K562 (cell line): ENCODE measurements around the gene TRIM37. TPM values are rescaled to one million over a fixed set of nuclear protein-coding genes. Genes with fewer than 3 reads are reported as not detected.

Experiments
- ATAC-seq: fragments of 200-7000 bp; cut with Tn5 transposase; 3 replicates; pipeline ENCODE4 v1.9.1; 2020; ENCODE audit warnings: moderate library complexity
- BruUV-seq: library from RNA; stranded (reverse); fragments of 400-500 nt; replicated peaks from 2 replicates; lab custom pipeline; 2021; lab: Mats Ljungman, UMichigan
- CTCF ChIA-PET: fragments of 300-600 bp; formaldehyde crosslinking; extraction: SDS; loops from one replicate; lab custom pipeline; 2021; ENCODE audit warnings: low intra/inter-chr PET ratio; lab: Yijun Ruan, JAX
- POLR2A ChIA-PET: fragments of 300-600, 350-650 bp; sonication (Branson Sonifier 250); formaldehyde crosslinking; extraction: SDS; loops from one replicate; lab custom pipeline; 2021; ENCODE audit warnings: antibody characterized with exemption, inconsistent platforms; lab: Yijun Ruan, JAX
- DNase-seq, 4 experiments: peaks; one replicate each; pipeline versions ENCODE4 v3.0.0 to v3.0.0-alpha.2; 2011 to 2018; ENCODE audit warnings: low spot score in 3 of 4, mixed read lengths in 3 of 4; ENCODE audit errors: extremely low read depth in 1 of 4
- FAIRE-seq: peaks from 2 replicates; lab custom pipeline; 2011; peaks lifted over from hg19 to GRCh38; lab: Jason Lieb, UNC
- H2AFZ ChIP-seq: 2 replicates; pipeline ENCODE4 v1.6.0; 2011; ENCODE audit warnings: low read depth, low read length, control low read depth, inconsistent platforms
- H3K27ac ChIP-seq: fragments of 200-600 bp; 3 replicates; pipeline ENCODE4 v1.8.0; 2011; ENCODE audit warnings: low read depth, mild to moderate bottlenecking, control low read depth, inconsistent platforms, low read length, moderate library complexity, mixed read lengths; ENCODE audit errors: extremely low read depth
- H3K27me3 ChIP-seq, 2 experiments: fragments of 300-600 bp in 1 of 2; 2 replicates in 1 of 2; 3 replicates in 1 of 2; pipeline versions ENCODE4 v1.6.0 to v1.8.0; 2011; ENCODE audit warnings: inconsistent platforms in 2 of 2, low read length in 2 of 2, mild to moderate bottlenecking in 1 of 2, mixed read lengths in 1 of 2, moderate library complexity in 1 of 2; ENCODE audit not compliant: control insufficient read depth in 2 of 2, insufficient read depth in 2 of 2
- H3K36me3 ChIP-seq: fragments of 300-600 bp; 3 replicates; pipeline ENCODE4 v1.8.0; 2011; ENCODE audit warnings: mild to moderate bottlenecking, low read length, inconsistent platforms; ENCODE audit not compliant: control insufficient read depth, insufficient read depth
- H3K4me1 ChIP-seq, 2 experiments: fragments of 200-600 bp in 1 of 2; replicated peaks in 1 of 2; 2 replicates in 1 of 2; 3 replicates in 1 of 2; pipeline versions ENCODE4 v1.5.1 to v1.8.0; 2011; ENCODE audit warnings: inconsistent platforms in 2 of 2, low read length in 2 of 2, mild to moderate bottlenecking in 1 of 2, mixed read lengths in 1 of 2, moderate library complexity in 1 of 2; ENCODE audit not compliant: control insufficient read depth in 2 of 2, insufficient read depth in 2 of 2
- H3K4me2 ChIP-seq: 2 replicates; pipeline ENCODE4 v1.6.1; 2011; ENCODE audit warnings: low read length, control low read depth, inconsistent platforms, mixed read lengths; ENCODE audit not compliant: insufficient read depth
- H3K4me3 ChIP-seq: fragments of 200-600 bp; sonication (generic), shearing (Covaris generic); 2 replicates; pipeline ENCODE4 v1.5.1; 2016; ENCODE audit warnings: control low read depth, inconsistent platforms
- H3K79me2 ChIP-seq: fragments of 200-600 bp; 3 replicates; pipeline ENCODE4 v1.8.0; 2011; ENCODE audit warnings: low read length, inconsistent platforms; ENCODE audit not compliant: control insufficient read depth, insufficient read depth
- H3K9ac ChIP-seq, 2 experiments: 2 replicates each; pipeline versions ENCODE4 v1.6.0 to v1.6.1; 2011; ENCODE audit warnings: low read depth in 2 of 2, low read length in 2 of 2, control low read depth in 1 of 2, inconsistent platforms in 1 of 2, mild to moderate bottlenecking in 1 of 2, mixed read lengths in 1 of 2; ENCODE audit not compliant: insufficient read depth in 1 of 2
- H3K9me1 ChIP-seq: one replicate; pipeline ENCODE4 v1.6.0; 2011; ENCODE audit warnings: inconsistent platforms, mild to moderate bottlenecking, low read length, moderate library complexity; ENCODE audit not compliant: control insufficient read depth, insufficient read depth
- H3K9me3 ChIP-seq: replicated peaks from 2 replicates; pipeline ENCODE4 v1.5.1; 2011; ENCODE audit warnings: low read depth, low read length, inconsistent platforms; ENCODE audit not compliant: control insufficient read depth, insufficient read depth
- H4K20me1 ChIP-seq: replicated peaks from 2 replicates; pipeline ENCODE4 v1.6.1; 2011; ENCODE audit warnings: low read length, inconsistent platforms, mixed read lengths; ENCODE audit not compliant: control insufficient read depth, insufficient read depth
- ELF1 ChIP-seq: fragments of 200-800 bp; sonication (Bioruptor generic); IDR thresholded peaks from 2 replicates; pipeline ENCODE4 v1.6.1; 2016; ENCODE audit warnings: missing genetic modification characterization, missing compliant biosample characterization
- POLR2G ChIP-seq: fragments of 200-400 bp; formaldehyde crosslinking; IDR thresholded peaks from 2 replicates; pipeline ENCODE4 v1.6.1; 2017; ENCODE audit warnings: low read depth, mild to moderate bottlenecking, antibody characterized with exemption, low read length, moderate library complexity
- ZBTB40 ChIP-seq, 2 experiments: fragments of 450-650 bp in 1 of 2; sonication (generic) in 1 of 2; formaldehyde crosslinking in 1 of 2; IDR thresholded peaks; 2 replicates each; pipeline versions ENCODE4 v1.7.1 to v1.9.0; 2016 to 2022; ENCODE audit warnings: inconsistent platforms in 1 of 2, mild to moderate bottlenecking in 1 of 2, missing genetic modification reagents in 1 of 2
- WGBS: fragments of 100-300 bp; shearing (Covaris generic); methylation state at CpG from one replicate; pipeline ENCODE4 v1.1.6; 2016; ENCODE audit warnings: low coverage, mixed read lengths; ENCODE audit not compliant: insufficient coverage; ENCODE audit errors: missing lambda C conversion rate; 5-methylcytosine and 5-hydroxymethylcytosine counted together
- in situ Hi-C: fragments of 300-500 bp; cut with MboI; formaldehyde crosslinking; loops from 4 replicates; pipeline ENCODE4 v1.15.0; 2018; ENCODE audit warnings: inconsistent platforms, mixed read lengths
- intact Hi-C: fragments of 100-400 bp; cut with micrococcal nuclease; formaldehyde crosslinking; loops from 2 replicates; pipeline ENCODE4 v1.14.2; 2022
- polyA plus RNA-seq, 8 experiments: library from polyadenylated mRNA; depleted of rRNA in 4 of 8; stranded (reverse) in 5 of 8; unstranded in 3 of 8; fragments of >200 nt; fragmentation: Nextera tagmentation in 2 of 8; fragmentation: Illumina TruSeq in 1 of 8; extraction: Ambion mirVana in 2 of 8; extraction: Trizol in 1 of 8; gene quantifications; 2 replicates each; pipeline versions ENCODE4 v1.2.1 to v1.2.3, GENCODE V29; 2011 to 2014; ENCODE audit warnings: inconsistent platforms in 1 of 8, missing spikeins in 1 of 8
- total RNA-seq, 7 experiments: library from RNA; depleted of rRNA in 6 of 7; stranded (reverse); fragments of >200 nt in 6 of 7; fragmentation: Illumina TruSeq in 2 of 7; extraction: Trizol in 2 of 7; gene quantifications; 2 replicates each; pipeline versions ENCODE4 v1.2.1 to v1.2.3, GENCODE V29; 2011 to 2021; ENCODE audit warnings: low replicate concordance in 1 of 7

The TRIM37 gene
- total and polyA plus RNA-seq, 9 of the 15 experiments (the other 6 are each of a cell fraction or from before 2014, with no cell fraction given) = 4.5 to 31.4 (median 23.8) TPM

GRCh38 chr17:59018019-59018418 is 88.7 kb downstream of the TRIM37 start:
- FAIRE-seq = no peak
- no peak for DNase-seq
- no peak overlapping the region for H3K27ac ChIP-seq
- no peaks in the 10 kb centered on the region for H3K27me3 ChIP-seq
- no peak for TF ChIP-seq ELF1 (tag)
- TF ChIP-seq POLR2G = no peak
- TF ChIP-seq ZBTB40 (IDR thresholded peaks at IDR 0.05) = no peak
- TF ChIP-seq ZBTB40 (CRISPR knock-in tag; IDR thresholded peaks at IDR 0.05) = no peak
- TF ChIP-seq, all 486 proteins: peak for 0
- H3K4me3 ChIP-seq = no peak overlapping the region
- BruUV-seq = no TSS peak
- in situ Hi-C loops (loop anchor here (25.0 kb wide), 1 partner anchor 731 kb away; the partner anchor contains the start of gene MPO), intact Hi-C loops (no loop called here)
- H3K9ac ChIP-seq = no peak overlapping the region
- ChIA-PET CTCF (no interaction called here), POLR2A (no interaction called here)
- H4K20me1 ChIP-seq = no peaks in the 10 kb centered on the region
- no peaks in the 10 kb centered on the region for H3K9me1 ChIP-seq
- H3K79me2 ChIP-seq = no peaks in the 10 kb centered on the region
- 85% methylated on average over 1 of the region's 1 CpG for WGBS
- H2AFZ ChIP-seq = no peak overlapping the region
- peaks cover 35% of the 10 kb centered on the region for H3K36me3 ChIP-seq
- H3K4me2 ChIP-seq = no peak overlapping the region
- ATAC-seq = no peak
- H3K4me1 ChIP-seq = no peaks in the 10 kb centered on the region
- H3K9me3 ChIP-seq = no peaks in the 10 kb centered on the region
